Panc1 (cell line): ENCODE measurements around the gene ZNF57. TPM values are rescaled to one million over a fixed set of nuclear protein-coding genes. Genes with fewer than 3 reads are reported as not detected.

Experiments
- ATAC-seq: fragments of 200-7000 bp; cut with Tn5 transposase; 2 replicates; pipeline ENCODE4 v1.9.1; 2020; ENCODE audit warnings: mild to moderate bottlenecking, moderate library complexity
- BruUV-seq: library from RNA; stranded (reverse); fragments of 400-500 nt; replicated peaks from 2 replicates; lab custom pipeline; 2021; lab: Mats Ljungman, UMichigan
- CTCF ChIA-PET: fragments of 300-600 bp; sonication (Branson Sonifier 250); formaldehyde crosslinking; loops from one replicate; lab custom pipeline; 2022; ENCODE audit warnings: antibody characterized with exemption; lab: Charles Lee
- POLR2A ChIA-PET: fragments of 300-600 bp; sonication (Branson Sonifier 250); formaldehyde crosslinking; loops from one replicate; lab custom pipeline; 2022; ENCODE audit warnings: antibody characterized with exemption; lab: Charles Lee
- DNase-seq: peaks from one replicate; pipeline ENCODE4 v3.0.0-alpha.2; 2010; ENCODE audit warnings: low read depth, low spot score
- H3K27ac ChIP-seq: 2 replicates; pipeline ENCODE4 v1.5.1; 2011; ENCODE audit warnings: mild to moderate bottlenecking, low read length, inconsistent platforms
- H3K27me3 ChIP-seq: fragments of 200-500 bp; sonication (Bioruptor generic); 2 replicates; pipeline ENCODE4 v1.6.0; 2014; ENCODE audit warnings: low read length, inconsistent platforms; ENCODE audit not compliant: control insufficient read depth, insufficient read depth
- H3K36me3 ChIP-seq: fragments of 200-500 bp; sonication (Bioruptor generic); 2 replicates; pipeline ENCODE4 v1.5.1; 2014; ENCODE audit warnings: inconsistent platforms, mild to moderate bottlenecking, low read length, moderate library complexity; ENCODE audit not compliant: control insufficient read depth, insufficient read depth
- H3K4me1 ChIP-seq: 2 replicates; pipeline ENCODE4 v1.5.1; 2011; ENCODE audit warnings: inconsistent platforms, mild to moderate bottlenecking, low read length, moderate library complexity; ENCODE audit not compliant: control insufficient read depth, insufficient read depth
- H3K4me3 ChIP-seq, 2 experiments: 2 replicates each; pipeline ENCODE4 v1.5.1; 2011 to 2012; ENCODE audit warnings: low read depth in 2 of 2, low read length in 2 of 2, mild to moderate bottlenecking in 2 of 2, inconsistent platforms in 1 of 2, moderate library complexity in 1 of 2
- H3K9me3 ChIP-seq: fragments of 200-500 bp; sonication (Bioruptor generic); 2 replicates; pipeline ENCODE4 v1.5.1; 2014; ENCODE audit warnings: low read depth, mild to moderate bottlenecking, inconsistent platforms, low read length, moderate library complexity; ENCODE audit not compliant: control insufficient read depth, insufficient read depth
- CTCF ChIP-seq: fragments of 450-650 bp; IDR thresholded peaks from 2 replicates; pipeline ENCODE4 v1.5.1; 2017; ENCODE audit warnings: mild to moderate bottlenecking
- POLR2AphosphoS5 ChIP-seq: IDR thresholded peaks from 2 replicates; pipeline ENCODE4 v1.6.1; 2012; ENCODE audit warnings: mild to moderate bottlenecking, low read depth, low read length, moderate library complexity
- REST ChIP-seq, 2 experiments: IDR thresholded peaks; 2 replicates each; pipeline ENCODE4 v1.6.1; 2011 to 2012; ENCODE audit warnings: low read depth in 2 of 2, control low read depth in 1 of 2, low read length in 1 of 2, mild to moderate bottlenecking in 1 of 2, moderate library complexity in 1 of 2; ENCODE audit not compliant: insufficient read depth in 1 of 2
- SIN3A ChIP-seq: IDR thresholded peaks from 2 replicates; pipeline ENCODE4 v1.6.1; 2012; ENCODE audit warnings: low read depth, mild to moderate bottlenecking, low read length, moderate library complexity, borderline replicate concordance; ENCODE audit not compliant: insufficient read depth
- TCF7L2 ChIP-seq: IDR thresholded peaks from 2 replicates; pipeline ENCODE4 v1.6.1; 2011; ENCODE audit warnings: mild to moderate bottlenecking, low read depth, low read length, inconsistent platforms
- in situ Hi-C: cut with HindIII; loops from 2 replicates; pipeline ENCODE4 v1.10.0; 2016; ENCODE audit warnings: low sequenced_read_pairs, low pct_unique_long_range_greater_than_20kb
- intact Hi-C: fragments of 100-400 bp; cut with micrococcal nuclease; formaldehyde crosslinking; loops from one replicate; pipeline ENCODE4 v1.10.0; 2022; ENCODE audit not compliant: unreplicated experiment
- total RNA-seq: library from RNA; stranded (reverse); gene quantifications from one replicate; pipeline ENCODE4 v1.2.1, GENCODE V29; 2021; ENCODE audit not compliant: unreplicated experiment

The ZNF57 gene
- total RNA-seq, 1 experiment from 2014 or later = 4.9 TPM

GRCh38 chr19:2863816-2864215, 36.9 kb upstream of the ZNF57 start:
- ATAC-seq = no peak
- no peak overlapping the region for H3K4me3 ChIP-seq
- TF ChIP-seq POLR2AphosphoS5 = no peak
- no peak for TF ChIP-seq CTCF
- TF ChIP-seq SIN3A = no peak
- TF ChIP-seq REST (IDR thresholded peaks at IDR 0.05; ENCODE audit: insufficient read depth in 1 of 2, low read depth in 2 of 2, low read length in 1 of 2) = no peak
- no peak for TF ChIP-seq TCF7L2
- ChIA-PET CTCF (no interaction called here), POLR2A (interaction anchor here (0.6 kb wide), 1 partner anchor 153 kb away, joined by 5 read pairs; no protein-coding TSS in a partner anchor)
- no peak for DNase-seq
- no peaks in the 10 kb centered on the region for H3K9me3 ChIP-seq
- H3K4me1 ChIP-seq = no peaks in the 10 kb centered on the region
- BruUV-seq = no TSS peak
- H3K27ac ChIP-seq = no peak overlapping the region
- H3K27me3 ChIP-seq = no peaks in the 10 kb centered on the region
- in situ Hi-C loops = no loop called here
- H3K36me3 ChIP-seq = no peaks in the 10 kb centered on the region
- intact Hi-C loops = no loop called here

GRCh38 chr19:2865334-2866100, 35.2 kb upstream of the ZNF57 start:
- in situ Hi-C loops = no loop called here
- H3K9me3 ChIP-seq = no peaks in the 10 kb centered on the region
- CTCF ChIA-PET = no interaction called here
- no peaks in the 10 kb centered on the region for H3K27me3 ChIP-seq
- POLR2A ChIA-PET = no interaction called here
- ATAC-seq = no peak
- no peaks in the 10 kb centered on the region for H3K36me3 ChIP-seq
- intact Hi-C loops = no loop called here
- DNase-seq = no peak
- H3K4me3 ChIP-seq = no peak overlapping the region
- no peaks in the 10 kb centered on the region for H3K4me1 ChIP-seq
- no TSS peak for BruUV-seq
- no peak overlapping the region for H3K27ac ChIP-seq
- TF ChIP-seq TCF7L2 = no peak
- no peak for TF ChIP-seq CTCF
